HAP-1 (cell line): ENCODE results near the gene CREBL2.

Experiments
- DNase-seq, 2 experiments: peaks; one replicate each; pipeline ENCODE4 v3.0.0-alpha.2; 2016 to 2020; ENCODE audit warnings: low spot score in 2 of 2
- H3K27me3 ChIP-seq: fragments of 250-450 bp; sonication (Bioruptor Pico); 2 replicates; pipeline ENCODE4 v1.5.1; 2020; ENCODE audit warnings: low read depth, mild to moderate bottlenecking, moderate library complexity
- H3K36me3 ChIP-seq: fragments of 250-450 bp; sonication (Bioruptor Pico); replicated peaks from 2 replicates; pipeline ENCODE4 v1.5.1; 2020; ENCODE audit warnings: mild to moderate bottlenecking
- H3K4me1 ChIP-seq: fragments of 250-450 bp; sonication (Bioruptor Pico); 2 replicates; pipeline ENCODE4 v1.5.1; 2020; ENCODE audit warnings: mild to moderate bottlenecking
- H3K4me3 ChIP-seq: fragments of 250-450 bp; sonication (Bioruptor Pico); 2 replicates; pipeline ENCODE4 v1.5.1; 2020; ENCODE audit warnings: mild to moderate bottlenecking, moderate library complexity
- H3K9me3 ChIP-seq: fragments of 250-450 bp; sonication (Bioruptor Pico); 2 replicates; pipeline ENCODE4 v1.5.1; 2020; ENCODE audit warnings: mild to moderate bottlenecking, moderate library complexity
- in situ Hi-C: fragments of 300-500 bp; cut with MboI; formaldehyde crosslinking; loops from 3 replicates; pipeline ENCODE4 v1.14.3; 2020; ENCODE audit warnings: low sequenced_read_pairs, inconsistent platforms, mixed read lengths

CREBL2 gene

DNA sequence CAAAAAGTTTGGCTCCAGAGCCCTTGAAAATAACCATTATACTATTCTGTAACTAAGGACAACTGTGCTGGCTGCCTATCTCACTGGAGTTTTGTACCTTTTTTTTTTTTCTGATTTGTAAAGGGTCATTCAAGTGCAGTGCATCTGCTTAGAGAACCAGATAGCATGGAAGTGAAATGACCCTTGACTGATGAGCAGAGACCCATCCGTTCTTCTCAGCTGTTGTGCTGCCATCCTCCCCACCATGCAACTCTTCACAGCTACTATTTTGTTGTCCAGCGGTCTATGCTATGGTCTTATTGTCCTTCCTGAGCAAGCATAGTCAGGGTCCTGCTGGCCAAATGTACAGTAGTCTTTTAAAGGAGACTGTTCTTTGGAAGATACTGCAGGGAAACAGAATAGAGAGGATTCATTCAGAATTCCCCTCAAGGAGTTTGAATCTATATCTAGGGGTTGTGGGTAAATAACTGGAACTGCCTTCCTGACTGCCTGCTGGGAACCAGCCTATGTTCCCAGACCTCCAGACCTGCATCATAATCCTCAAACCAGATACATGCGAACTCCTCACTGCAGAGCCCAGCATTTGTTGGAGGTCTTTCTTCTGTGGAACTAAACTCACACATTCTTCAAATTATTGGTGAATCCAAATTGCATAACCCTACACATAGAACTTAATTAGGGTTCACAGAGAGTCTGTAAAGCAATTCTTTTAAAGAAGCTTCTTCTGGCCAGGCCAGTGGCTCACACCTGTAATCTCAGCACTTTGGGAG is 43.2 kb downstream of the CREBL2 start:
- peaks cover 17% of the 10 kb centered on the region for H3K4me1 ChIP-seq
- in situ Hi-C loops: no loop called here
- no peak overlapping the region for H3K4me3 ChIP-seq
- H3K36me3 ChIP-seq: no peaks in the 10 kb centered on the region
- DNase-seq: no peak
- H3K27me3 ChIP-seq: no peaks in the 10 kb centered on the region
- 0 out of 2 replicates have a peak, but pooled peaks cover 3% of the 10 kb centered on the region for H3K9me3 ChIP-seq

DNA sequence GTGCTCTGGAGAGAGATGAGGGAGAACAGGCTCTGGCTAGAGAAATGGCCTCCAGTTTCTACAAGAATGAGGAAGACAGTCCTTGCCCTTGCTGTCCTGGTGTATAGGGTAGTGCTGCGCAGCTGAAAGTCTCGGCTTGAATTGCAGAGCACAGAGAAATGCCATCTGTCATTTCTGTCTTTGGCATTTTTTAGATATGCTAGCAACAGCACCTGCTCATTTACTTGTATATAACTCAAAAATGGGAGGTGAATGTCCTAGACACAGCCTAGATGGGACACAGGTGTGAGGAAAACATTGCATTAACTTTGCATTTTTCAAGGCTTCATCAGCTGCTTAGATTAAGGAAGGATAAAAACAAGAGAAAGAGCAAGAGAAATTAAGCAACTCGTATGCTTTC is 48.5 kb downstream of the CREBL2 start:
- H3K9me3 ChIP-seq: no peaks in the 10 kb centered on the region
- in situ Hi-C loops: loop anchor here (5.0 kb wide), 1 partner anchor 37 kb away; the partner anchor contains the start of gene GPR19
- H3K4me3 ChIP-seq: no peak overlapping the region
- H3K36me3 ChIP-seq: no peaks in the 10 kb centered on the region
- H3K27me3 ChIP-seq: no peaks in the 10 kb centered on the region
- peaks cover 36% of the 10 kb centered on the region for H3K4me1 ChIP-seq
- DNase-seq: peak in 1 of 2 experiments; percentile 24

DNA sequence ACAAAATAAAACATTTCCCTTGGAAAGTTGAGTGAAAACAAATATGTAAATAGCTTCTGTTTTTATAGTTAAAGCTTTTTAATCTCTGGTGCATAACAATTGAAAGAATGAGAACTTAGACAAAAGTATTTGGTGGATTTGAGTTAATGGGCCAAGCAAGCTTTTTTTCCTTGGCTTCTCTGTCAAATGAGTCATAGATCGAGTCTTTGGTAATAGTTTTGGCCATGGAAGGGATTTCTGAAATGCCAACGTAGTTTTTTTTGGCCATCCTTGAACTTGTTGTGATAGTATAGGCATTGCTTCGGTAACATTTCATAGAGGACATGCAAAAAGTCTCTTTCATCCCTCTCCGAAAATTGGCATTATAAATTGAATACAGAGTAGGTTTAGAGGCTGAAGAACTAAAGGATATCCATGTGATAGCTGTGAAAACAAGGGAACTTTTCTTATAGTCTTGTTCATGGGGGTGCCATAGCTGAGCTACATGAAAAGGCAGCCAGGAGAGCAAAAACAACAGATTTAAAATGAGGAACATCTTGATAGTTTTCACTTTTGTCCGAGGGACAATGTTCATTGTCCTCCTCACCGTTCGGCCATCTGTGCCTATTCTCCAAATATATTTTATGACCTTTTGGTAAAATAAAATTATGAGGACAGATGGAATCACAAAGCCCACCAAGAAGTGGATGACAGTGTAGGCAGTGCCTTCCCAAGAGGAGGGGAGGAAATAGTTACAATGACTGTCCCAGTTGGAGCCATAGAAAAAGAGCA is 49.6 kb downstream of the CREBL2 start:
- H3K4me3 ChIP-seq: no peak overlapping the region
- H3K4me1 ChIP-seq: peaks cover 32% of the 10 kb centered on the region
- no peaks in the 10 kb centered on the region for H3K27me3 ChIP-seq
- in situ Hi-C loops: loop anchor here (5.0 kb wide), 1 partner anchor 36 kb away; the partner anchor contains the start of gene GPR19
- no peaks in the 10 kb centered on the region for H3K9me3 ChIP-seq
- no peaks in the 10 kb centered on the region for H3K36me3 ChIP-seq
- DNase-seq: peak; percentile 43 to 98

DNA sequence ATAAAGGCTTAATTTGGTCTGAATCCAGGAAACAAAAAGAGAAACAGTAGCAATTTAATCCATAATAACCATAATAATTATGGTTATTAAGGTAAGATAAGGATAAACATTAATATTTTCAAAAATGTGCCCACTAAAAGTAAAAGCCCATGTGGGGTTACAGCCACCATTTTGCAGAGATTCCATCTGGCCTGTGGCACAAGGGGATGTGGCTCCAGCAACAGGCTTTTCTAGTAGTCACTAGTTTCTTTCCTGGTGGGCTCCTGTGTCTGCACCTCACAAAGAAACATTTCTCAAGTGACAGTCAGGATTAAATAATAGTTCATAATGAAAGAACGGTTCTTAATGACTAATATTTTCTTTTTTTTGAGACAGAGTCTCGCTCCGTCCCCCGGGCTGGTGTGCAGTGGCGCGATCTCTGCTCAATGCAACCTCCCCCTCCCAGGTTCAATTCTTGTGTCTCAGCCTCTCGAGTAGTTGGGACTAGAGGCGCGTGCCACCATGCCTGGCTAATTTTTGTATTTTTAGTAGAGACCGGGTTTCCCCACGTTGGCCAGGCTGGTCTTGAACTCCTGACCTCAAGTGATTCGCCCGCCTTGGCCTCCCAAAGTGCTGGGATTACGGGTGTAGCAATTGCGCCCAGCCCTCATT is 52.1 kb downstream of the CREBL2 start:
- no peaks in the 10 kb centered on the region for H3K36me3 ChIP-seq
- H3K27me3 ChIP-seq: no peaks in the 10 kb centered on the region
- no peak overlapping the region for H3K4me3 ChIP-seq
- H3K4me1 ChIP-seq: peaks cover 28% of the 10 kb centered on the region
- H3K9me3 ChIP-seq: no peaks in the 10 kb centered on the region
- in situ Hi-C loops: loop anchor here (5.0 kb wide), 1 partner anchor 34 kb away; the partner anchor contains the start of gene GPR19
- DNase-seq: no peak

DNA sequence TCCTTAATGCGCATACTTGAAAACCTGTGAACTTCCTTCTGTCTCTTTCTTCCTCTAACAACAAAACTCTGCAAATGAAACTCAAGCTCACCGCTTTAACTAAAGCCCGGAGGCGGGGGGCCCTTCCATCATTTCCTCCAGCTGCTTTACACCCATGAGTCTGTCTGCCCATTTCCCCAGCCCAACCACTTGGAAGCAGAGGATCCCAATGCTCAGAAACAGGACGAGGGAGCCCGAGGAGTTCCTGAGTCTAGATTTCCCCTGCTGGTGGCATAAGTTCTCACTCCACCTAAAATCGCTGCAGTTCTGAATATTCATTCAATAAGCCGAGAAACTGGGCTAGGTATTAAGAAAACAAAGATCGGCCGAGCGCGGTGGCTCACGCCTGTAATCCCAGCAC is 53.5 kb downstream of the CREBL2 start:
- Histone ChIP-seq H3K4me1 (peaks cover 19% of the 10 kb centered on the region), H3K4me3 (no peak overlapping the region), H3K9me3 (no peaks in the 10 kb centered on the region), H3K36me3 (no peaks in the 10 kb centered on the region), H3K27me3 (no peaks in the 10 kb centered on the region)
- in situ Hi-C loops: no loop called here
- DNase-seq: peak; percentile 5 to 61

DNA sequence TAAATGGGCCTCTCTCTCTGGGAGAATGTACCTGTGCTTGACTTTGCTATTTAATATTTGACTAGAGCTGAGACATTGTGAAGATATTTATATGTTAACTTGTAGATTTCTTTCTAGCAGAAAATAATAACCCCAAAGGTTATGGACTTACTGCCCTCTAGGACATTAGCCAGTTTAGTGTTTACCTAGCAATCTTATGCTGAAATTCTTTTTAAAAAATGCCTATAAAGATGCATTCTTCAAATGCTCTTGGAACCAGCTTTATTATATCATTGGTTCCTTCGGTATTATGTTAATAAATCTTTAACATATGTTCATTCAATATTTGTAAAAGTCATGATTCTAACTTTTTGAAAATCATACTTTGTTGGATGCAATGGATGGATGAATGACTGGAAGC is 56.3 kb downstream of the CREBL2 start:
- Histone ChIP-seq H3K4me3 (no peak overlapping the region), H3K4me1 (peaks cover 3% of the 10 kb centered on the region; the same call in 1 of the 2 replicates), H3K27me3 (no peaks in the 10 kb centered on the region), H3K9me3 (no peaks in the 10 kb centered on the region), H3K36me3 (no peaks in the 10 kb centered on the region)
- in situ Hi-C loops: no loop called here
- no peak for DNase-seq

DNA sequence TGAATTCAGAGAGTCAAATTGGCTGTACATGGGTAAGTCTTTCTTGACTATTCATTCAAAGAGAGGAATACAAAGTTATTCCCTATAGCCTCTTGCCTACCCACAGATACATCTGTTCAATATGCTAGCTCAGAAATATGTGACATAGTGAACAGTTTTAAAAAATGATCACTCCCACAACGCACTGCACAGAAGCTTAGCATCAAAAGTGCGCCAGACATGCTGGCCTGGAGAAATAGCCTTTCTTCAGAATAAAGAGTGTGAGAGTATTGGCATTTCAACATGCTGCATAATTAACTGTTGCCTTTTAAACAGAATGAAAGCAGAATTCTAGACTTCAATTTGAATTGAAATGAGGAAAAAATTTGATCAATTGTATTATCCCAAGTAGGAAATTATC is 57.3 kb downstream of the CREBL2 start:
- Histone ChIP-seq H3K36me3 (no peaks in the 10 kb centered on the region), H3K4me3 (no peak overlapping the region), H3K4me1 (peaks cover 3% of the 10 kb centered on the region; the same call in 1 of the 2 replicates), H3K9me3 (no peaks in the 10 kb centered on the region), H3K27me3 (no peaks in the 10 kb centered on the region)
- in situ Hi-C loops: no loop called here
- no peak for DNase-seq

DNA sequence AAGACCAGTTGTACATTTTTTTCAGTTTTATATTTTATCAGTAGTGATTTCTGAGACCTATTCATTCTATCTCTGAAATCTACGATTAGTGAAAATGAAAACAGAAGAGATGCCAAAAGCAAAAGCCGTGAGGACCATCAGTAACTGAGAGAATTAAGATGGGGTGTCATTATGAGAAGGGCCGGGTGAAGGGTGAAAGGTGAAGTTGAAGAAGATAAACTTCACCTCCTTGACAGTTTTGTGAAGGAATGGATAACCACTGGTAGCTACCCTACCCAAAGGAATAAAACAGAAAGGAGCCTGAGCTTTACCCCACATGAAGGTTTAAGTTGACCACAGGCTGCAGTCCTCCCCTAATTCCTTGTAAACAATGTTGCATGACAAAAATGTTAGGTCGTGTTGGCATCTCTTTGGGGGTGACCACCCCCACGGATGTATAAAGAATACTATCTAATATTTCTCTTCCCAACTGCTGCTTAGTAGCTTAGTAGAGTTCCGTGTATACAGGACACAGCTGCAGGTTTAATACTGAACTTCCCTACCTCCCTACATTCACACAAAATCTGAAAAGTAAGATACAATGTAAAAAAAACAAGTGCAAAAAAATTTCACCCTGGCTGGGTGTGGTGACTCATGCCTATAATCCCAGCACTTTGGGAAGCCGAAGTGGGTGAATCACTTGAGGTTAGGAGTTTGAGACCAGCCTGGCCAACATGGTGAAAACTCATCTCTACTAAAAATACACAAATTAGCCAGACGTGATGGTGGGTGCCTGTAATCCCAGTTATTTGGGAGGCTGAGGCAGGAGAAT is 60.4 kb downstream of the CREBL2 start:
- no peaks in the 10 kb centered on the region for H3K27me3 ChIP-seq
- H3K9me3 ChIP-seq: no peaks in the 10 kb centered on the region
- in situ Hi-C loops: no loop called here
- H3K4me3 ChIP-seq: no peak overlapping the region
- H3K4me1 ChIP-seq: peaks cover 3% of the 10 kb centered on the region; the same call in 1 of the 2 replicates
- no peak for DNase-seq
- H3K36me3 ChIP-seq: no peaks in the 10 kb centered on the region

DNA sequence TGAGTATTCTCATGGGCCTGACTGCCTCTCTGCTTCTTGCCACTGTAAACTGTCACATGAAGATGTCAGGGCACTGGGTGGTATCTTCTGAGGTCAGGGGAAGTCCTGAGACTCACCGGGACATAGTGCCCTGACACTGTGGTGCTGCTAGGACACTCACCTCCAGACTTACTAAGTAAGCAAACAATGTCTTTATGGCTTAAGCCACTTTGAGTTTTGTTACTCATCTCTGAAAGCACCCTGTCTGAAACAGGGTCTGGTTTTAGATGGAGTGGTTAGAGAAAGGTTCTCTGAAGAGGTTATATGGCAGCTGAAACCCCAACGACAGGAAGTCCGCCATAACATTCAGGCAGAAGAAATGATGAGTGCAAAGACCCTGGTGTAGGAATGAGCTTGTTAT is 61.6 kb downstream of the CREBL2 start:
- Histone ChIP-seq H3K4me1 (no peaks in the 10 kb centered on the region; the same call in 1 of the 2 replicates), H3K27me3 (no peaks in the 10 kb centered on the region), H3K4me3 (no peak overlapping the region), H3K36me3 (no peaks in the 10 kb centered on the region), H3K9me3 (no peaks in the 10 kb centered on the region)
- DNase-seq: no peak
- in situ Hi-C loops: no loop called here

DNA sequence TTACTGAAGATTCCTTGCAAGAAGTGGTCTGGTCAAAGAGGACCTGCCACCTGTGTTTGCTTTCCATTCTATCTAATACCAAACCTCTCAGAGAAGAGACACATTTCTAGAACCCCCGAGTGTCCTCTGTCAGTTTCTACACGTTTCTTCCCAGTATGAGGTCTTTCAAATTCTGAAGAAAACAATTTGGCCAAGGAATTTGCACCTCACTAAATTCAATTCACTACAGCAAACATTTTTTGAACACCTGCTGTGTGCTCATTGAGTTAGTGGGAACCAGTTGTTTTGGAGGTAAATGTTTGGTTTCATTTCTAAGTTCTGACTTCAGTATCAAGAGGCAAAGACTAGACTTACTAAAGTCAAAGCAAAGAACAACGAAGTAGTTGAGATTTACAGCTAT is 64.9 kb downstream of the CREBL2 start:
- DNase-seq: no peak
- in situ Hi-C loops: no loop called here
- Histone ChIP-seq H3K4me3 (no peak overlapping the region), H3K4me1 (no peaks in the 10 kb centered on the region), H3K27me3 (no peaks in the 10 kb centered on the region), H3K36me3 (no peaks in the 10 kb centered on the region), H3K9me3 (no peaks in the 10 kb centered on the region)

DNA sequence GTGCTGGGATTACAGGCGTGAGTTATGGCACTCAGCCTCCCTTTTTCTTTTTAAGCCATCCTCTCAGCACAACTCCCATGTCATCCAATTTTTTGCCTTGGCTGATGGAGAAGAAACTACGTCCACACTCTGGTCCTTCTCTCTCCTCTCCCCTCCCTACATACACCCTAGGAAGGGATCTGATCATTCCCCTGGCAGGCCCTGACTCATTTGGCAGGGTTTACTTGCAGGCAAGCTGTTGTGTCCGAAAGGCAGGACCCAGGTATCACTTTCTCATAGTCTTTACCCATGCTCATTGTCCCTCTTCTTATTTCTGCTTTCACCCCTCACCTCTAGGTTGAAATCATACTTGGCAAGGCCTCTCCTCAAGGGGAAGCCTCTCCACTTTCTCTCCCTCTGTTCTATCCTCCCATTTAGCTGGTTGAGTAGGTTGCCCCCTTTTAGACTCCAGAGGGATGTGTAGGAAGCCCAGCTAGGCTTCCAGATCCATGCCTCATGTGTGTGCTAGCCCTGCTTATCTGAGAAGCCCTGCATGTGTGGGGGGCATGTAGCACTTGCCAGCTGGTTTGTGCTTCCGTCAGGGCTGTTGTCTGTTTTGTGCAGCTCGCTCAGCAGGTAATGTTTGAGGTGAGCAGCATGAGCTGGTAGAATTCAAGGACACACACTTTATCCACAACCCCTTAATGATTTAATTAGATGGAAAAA is 69.5 kb downstream of the CREBL2 start:
- in situ Hi-C loops: no loop called here
- Histone ChIP-seq H3K4me1 (no peaks in the 10 kb centered on the region; the same call in 1 of the 2 replicates), H3K9me3 (no peaks in the 10 kb centered on the region), H3K36me3 (no peaks in the 10 kb centered on the region), H3K4me3 (no peak overlapping the region), H3K27me3 (no peaks in the 10 kb centered on the region)
- DNase-seq: no peak

DNA sequence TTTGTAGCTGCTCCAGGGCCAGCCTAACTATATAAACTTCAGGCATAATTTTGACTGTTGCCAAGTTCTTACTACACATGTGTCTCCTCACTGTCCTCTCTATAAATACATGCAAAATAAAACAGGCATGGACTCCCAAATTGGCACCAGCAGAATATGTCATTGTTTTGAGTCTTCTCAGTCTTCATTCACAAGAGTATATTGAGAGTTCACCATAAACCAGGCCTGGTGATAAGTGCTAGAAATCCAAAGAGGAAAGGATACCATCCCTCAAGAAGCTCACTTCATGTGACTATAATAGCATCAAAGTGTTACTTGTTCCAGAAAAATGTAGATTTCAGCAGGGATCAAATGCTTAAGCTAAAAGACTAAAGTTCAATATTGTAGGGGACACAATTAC is 70.6 kb downstream of the CREBL2 start:
- Histone ChIP-seq H3K27me3 (no peaks in the 10 kb centered on the region), H3K36me3 (no peaks in the 10 kb centered on the region), H3K9me3 (no peaks in the 10 kb centered on the region), H3K4me3 (no peak overlapping the region), H3K4me1 (no peaks in the 10 kb centered on the region; the same call in 1 of the 2 replicates)
- in situ Hi-C loops: no loop called here
- DNase-seq: no peak
